B cell (primary cell): ENCODE data around the gene DCDC1. TPM values are rescaled to one million over a fixed set of nuclear protein-coding genes. Genes with fewer than 3 reads are reported as not detected.

Source experiments
- ATAC-seq: fragments of 200-7000 bp; cut with Tn5 transposase; one replicate; pipeline ENCODE4 v1.10.0; 2021; ENCODE audit warnings: low read depth, mild to moderate bottlenecking, moderate number of reproducible peaks, moderate library complexity
- CTCF ChIA-PET: fragments of 350-600 bp; sonication (Branson Sonifier 250); formaldehyde crosslinking; loops from one replicate; lab custom pipeline; 2021; ENCODE audit warnings: antibody characterized with exemption, inconsistent platforms; lab: Charles Lee
- POLR2A ChIA-PET: fragments of 350-600 bp; sonication (Branson Sonifier 250); formaldehyde crosslinking; loops from one replicate; lab custom pipeline; 2021; ENCODE audit warnings: antibody characterized with exemption; lab: Charles Lee
- DNase-seq: peaks from one replicate; pipeline ENCODE4 v3.0.0; 2013
- H2AFZ ChIP-seq: 2 replicates; pipeline ENCODE4 v1.6.1; 2012; ENCODE audit warnings: mild to moderate bottlenecking, low read depth, low read length; ENCODE audit not compliant: insufficient read depth, poor library complexity, severe bottlenecking
- H3K27ac ChIP-seq, 2 donors: 1 replicate in 1 of 2; 2 replicates in 1 of 2; pipeline ENCODE4 v1.5.1; 2012 to 2013; ENCODE audit warnings: low read length in 2 of 2, mild to moderate bottlenecking in 2 of 2, moderate library complexity in 1 of 2
- H3K27me3 ChIP-seq, 4 experiments: fragments of 200-600 bp in 1 of 4; sonication (generic) in 1 of 4; replicated peaks in 1 of 4; 1 replicate in 2 of 4; 2 replicates in 2 of 4; pipeline versions ENCODE4 v1.6.1 to v1.7.0; 2013 to 2016; ENCODE audit warnings: low read length in 3 of 4, mild to moderate bottlenecking in 2 of 4, mixed read lengths in 1 of 4, moderate library complexity in 1 of 4; ENCODE audit not compliant: insufficient read depth in 4 of 4, control insufficient read depth in 3 of 4; ENCODE audit errors: control extremely low read depth in 1 of 4
- H3K36me3 ChIP-seq, 2 experiments: replicated peaks in 1 of 2; 1 replicate in 1 of 2; 2 replicates in 1 of 2; pipeline versions ENCODE4 v1.6.1 to v1.7.1; 2013; ENCODE audit warnings: low read length in 1 of 2; ENCODE audit not compliant: insufficient read depth in 2 of 2, control insufficient read depth in 1 of 2; ENCODE audit errors: control extremely low read depth in 1 of 2, extremely low read depth in 1 of 2
- H3K4me1 ChIP-seq, 2 donors: fragments of 200-600 bp in 1 of 2; sonication (generic) in 1 of 2; 1 replicate in 1 of 2; 2 replicates in 1 of 2; pipeline versions ENCODE4 v1.5.1 to v1.6.1; 2013 to 2017; ENCODE audit warnings: low read length in 2 of 2; ENCODE audit not compliant: control insufficient read depth in 2 of 2, insufficient read depth in 2 of 2
- H3K4me2 ChIP-seq: replicated peaks from 2 replicates; pipeline ENCODE3; 2012; ENCODE audit warnings: mild to moderate bottlenecking, low read depth, low read length; ENCODE audit not compliant: poor library complexity, severe bottlenecking
- H3K4me3 ChIP-seq, 5 experiments: fragments of 200-600 bp in 1 of 5; sonication (generic) in 1 of 5; 1 replicate in 3 of 5; 2 replicates in 2 of 5; pipeline versions ENCODE4 v1.5.1 to v1.7.0; 2011 to 2016; ENCODE audit warnings: low read length in 4 of 5, mild to moderate bottlenecking in 4 of 5, low read depth in 2 of 5, control low read depth in 1 of 5, moderate library complexity in 1 of 5; ENCODE audit not compliant: insufficient read depth in 1 of 5; ENCODE audit errors: control extremely low read depth in 1 of 5, extremely low read depth in 1 of 5
- H3K79me2 ChIP-seq: fragments of 200-600 bp; sonication (generic); one replicate; pipeline ENCODE4 v1.6.0; 2016; ENCODE audit warnings: low read length; ENCODE audit not compliant: control insufficient read depth, insufficient read depth
- H3K9ac ChIP-seq: fragments of 200-600 bp; sonication (generic); 2 replicates; pipeline ENCODE4 v1.6.1; 2017; ENCODE audit warnings: mild to moderate bottlenecking, low read length, moderate library complexity
- H3K9me3 ChIP-seq, 3 donors: one replicate each; pipeline versions ENCODE4 v1.6.1 to v1.7.1; 2013; ENCODE audit warnings: low read length in 2 of 3; ENCODE audit not compliant: control insufficient read depth in 2 of 3, insufficient read depth in 1 of 3; ENCODE audit errors: control extremely low read depth in 1 of 3
- H4K20me1 ChIP-seq: 2 replicates; pipeline ENCODE4 v1.6.0; 2012; ENCODE audit warnings: mild to moderate bottlenecking, low read length; ENCODE audit not compliant: insufficient read depth, control insufficient read depth, poor library complexity, severe bottlenecking
- H3K27ac Mint-ChIP-seq: one replicate; pipeline ENCODE4 v1.8.0; 2021; ENCODE audit warnings: mixed read lengths
- H3K27me3 Mint-ChIP-seq: one replicate; pipeline ENCODE4 v1.8.0; 2021; ENCODE audit warnings: mixed read lengths
- H3K4me1 Mint-ChIP-seq: one replicate; pipeline ENCODE4 v1.8.0; 2021; ENCODE audit warnings: mixed read lengths
- H3K4me3 Mint-ChIP-seq: one replicate; pipeline ENCODE4 v1.8.0; 2021; ENCODE audit warnings: mixed read lengths
- H3K9me3 Mint-ChIP-seq: one replicate; pipeline ENCODE4 v1.8.0; 2022; ENCODE audit warnings: mixed read lengths; ENCODE audit not compliant: insufficient read depth
- EZH2 ChIP-seq: IDR thresholded peaks from 2 replicates; pipeline ENCODE4 v1.6.1; 2012; ENCODE audit warnings: borderline replicate concordance, low read depth, mild to moderate bottlenecking, moderate library complexity, low read length; ENCODE audit not compliant: insufficient read depth, poor library complexity, severe bottlenecking
- WGBS: methylation state at CpG from one replicate; pipeline ENCODE4 v1.1.5; 2013; ENCODE audit warnings: missing lambda C conversion rate; ENCODE audit not compliant: insufficient coverage; 5-methylcytosine and 5-hydroxymethylcytosine counted together
- intact Hi-C: fragments of 100-400 bp; cut with micrococcal nuclease; formaldehyde crosslinking; loops from one replicate; pipeline ENCODE4 v1.10.0; 2022
- polyA plus RNA-seq: library from polyadenylated mRNA; depleted of rRNA; stranded (reverse); fragments of >200 nt; gene quantifications from 2 replicates; pipeline ENCODE4 v1.2.3, GENCODE V29; 2012
- total RNA-seq, 2 donors: library from RNA; stranded (reverse); fragments of 120-200 nt in 1 of 2; gene quantifications; 1 replicate in 1 of 2; 2 replicates in 1 of 2; pipeline versions ENCODE4 v1.2.3 to v1.2.4, GENCODE V29; 2013 to 2022
- TF ChIP-seq, protein P1 (sequence below): fragments of 200-600 bp; IDR thresholded peaks from one replicate; pipeline ENCODE4 v1.8.0; 2022; ENCODE audit warnings: antibody characterized with exemption, mild to moderate bottlenecking

The DCDC1 gene
- total and polyA plus RNA-seq, 2 donors (not counting 1 experiment from before 2014, with no cell fraction given), result not detected

DNA sequence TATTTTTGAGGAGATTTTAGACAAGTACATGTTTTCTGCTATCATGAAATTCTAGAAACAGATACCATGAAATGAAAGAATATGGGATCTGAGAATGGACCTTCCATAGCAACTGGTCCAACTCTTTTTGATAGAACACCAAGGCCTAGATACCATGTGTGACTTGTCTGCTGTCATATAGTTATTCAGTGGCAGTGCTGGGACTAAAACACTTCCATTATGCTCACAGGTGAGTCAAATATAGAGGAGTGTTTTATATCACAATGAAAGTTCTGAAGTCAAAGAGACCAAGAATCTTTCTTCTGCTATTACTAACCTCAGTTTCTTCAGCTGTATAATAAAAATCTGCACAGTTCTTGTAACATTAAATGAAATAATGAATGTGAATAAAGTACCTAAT lies 276.9 kb downstream of the DCDC1 start:
- ChIA-PET POLR2A (no interaction called here), CTCF (no interaction called here)
- no peak for TF ChIP-seq EZH2
- TF ChIP-seq, protein P1, sequence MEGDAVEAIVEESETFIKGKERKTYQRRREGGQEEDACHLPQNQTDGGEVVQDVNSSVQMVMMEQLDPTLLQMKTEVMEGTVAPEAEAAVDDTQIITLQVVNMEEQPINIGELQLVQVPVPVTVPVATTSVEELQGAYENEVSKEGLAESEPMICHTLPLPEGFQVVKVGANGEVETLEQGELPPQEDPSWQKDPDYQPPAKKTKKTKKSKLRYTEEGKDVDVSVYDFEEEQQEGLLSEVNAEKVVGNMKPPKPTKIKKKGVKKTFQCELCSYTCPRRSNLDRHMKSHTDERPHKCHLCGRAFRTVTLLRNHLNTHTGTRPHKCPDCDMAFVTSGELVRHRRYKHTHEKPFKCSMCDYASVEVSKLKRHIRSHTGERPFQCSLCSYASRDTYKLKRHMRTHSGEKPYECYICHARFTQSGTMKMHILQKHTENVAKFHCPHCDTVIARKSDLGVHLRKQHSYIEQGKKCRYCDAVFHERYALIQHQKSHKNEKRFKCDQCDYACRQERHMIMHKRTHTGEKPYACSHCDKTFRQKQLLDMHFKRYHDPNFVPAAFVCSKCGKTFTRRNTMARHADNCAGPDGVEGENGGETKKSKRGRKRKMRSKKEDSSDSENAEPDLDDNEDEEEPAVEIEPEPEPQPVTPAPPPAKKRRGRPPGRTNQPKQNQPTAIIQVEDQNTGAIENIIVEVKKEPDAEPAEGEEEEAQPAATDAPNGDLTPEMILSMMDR, result no peak
- H3K4me2 ChIP-seq, result no peak overlapping the region
- H3K4me1 Mint-ChIP-seq, result no peaks in the 10 kb centered on the region
- H3K9me3 Mint-ChIP-seq, result peaks cover 14% of the 10 kb centered on the region
- ATAC-seq (no peak), DNase-seq (no peak)
- no peak overlapping the region for H3K4me3 ChIP-seq
- H3K9ac ChIP-seq, result no peak overlapping the region
- no peaks in the 10 kb centered on the region for H4K20me1 ChIP-seq
- H3K4me3 Mint-ChIP-seq, result no peak overlapping the region
- no peak overlapping the region for H3K27ac ChIP-seq
- H3K27ac Mint-ChIP-seq, result no peak overlapping the region
- no peaks in the 10 kb centered on the region for H3K79me2 ChIP-seq
- no peaks in the 10 kb centered on the region for H3K27me3 ChIP-seq
- peaks cover 0 to 2% (median 0%) of the 10 kb centered on the region in 3 donors for H3K9me3 ChIP-seq
- H2AFZ ChIP-seq, result no peak overlapping the region
- no peaks in the 10 kb centered on the region for H3K36me3 ChIP-seq
- intact Hi-C loops, result no loop called here
- no peaks in the 10 kb centered on the region for H3K27me3 Mint-ChIP-seq
- no peaks in the 10 kb centered on the region for H3K4me1 ChIP-seq

DNA sequence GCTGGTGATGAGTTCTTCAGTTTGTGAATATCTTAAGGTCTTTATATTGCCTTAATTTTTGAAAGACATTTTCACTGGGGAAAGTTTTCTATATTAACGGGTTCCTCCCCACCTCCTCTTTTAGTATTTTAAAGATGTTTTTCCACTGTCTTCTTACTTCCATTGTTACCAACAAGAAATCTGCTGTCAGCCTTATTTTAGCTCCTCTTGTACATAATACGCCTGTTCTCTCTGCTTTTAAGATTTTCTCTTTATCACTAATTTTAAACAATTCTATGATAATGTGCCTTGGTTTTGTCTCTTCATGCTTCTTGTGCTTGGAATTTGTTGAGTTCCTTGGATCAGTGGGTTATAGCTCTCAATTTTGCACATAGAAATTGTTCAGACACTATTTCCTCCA lies 280.4 kb downstream of the DCDC1 start:
- H3K27me3 ChIP-seq, result no peaks in the 10 kb centered on the region
- intact Hi-C loops, result no loop called here
- no peaks in the 10 kb centered on the region for H4K20me1 ChIP-seq
- no peaks in the 10 kb centered on the region for H3K4me1 ChIP-seq
- H3K79me2 ChIP-seq, result no peaks in the 10 kb centered on the region
- H3K9me3 ChIP-seq, result peaks cover 0 to 2% (median 0%) of the 10 kb centered on the region in 3 donors
- WGBS, result no CpG with 5 or more reads among the region's 2 CpGs
- no peaks in the 10 kb centered on the region for H3K36me3 ChIP-seq
- DNase-seq (no peak), ATAC-seq (no peak)
- H3K4me1 Mint-ChIP-seq, result no peaks in the 10 kb centered on the region
- no peaks in the 10 kb centered on the region for H3K27me3 Mint-ChIP-seq
- H3K27ac Mint-ChIP-seq, result no peak overlapping the region
- no peak overlapping the region for H2AFZ ChIP-seq
- POLR2A ChIA-PET, result no interaction called here
- H3K9me3 Mint-ChIP-seq, result peaks cover 14% of the 10 kb centered on the region
- H3K27ac ChIP-seq, result no peak overlapping the region
- CTCF ChIA-PET, result no interaction called here
- TF ChIP-seq, protein P1, result no peak
- no peak for TF ChIP-seq EZH2
- no peak overlapping the region for H3K4me2 ChIP-seq
- H3K4me3 Mint-ChIP-seq, result no peak overlapping the region
- H3K9ac ChIP-seq, result no peak overlapping the region
- no peak overlapping the region for H3K4me3 ChIP-seq
